Activated naive CD4-positive, alpha-beta T cell treated with anti-CD3 and anti-CD28 coated beads, Interleukin-2, amount 50 U/mL, for 16 hours (primary cell): ENCODE measurements around the gene BRD9.

Experiments used
- DNase-seq: peaks from one replicate; pipeline ENCODE4 v3.0.0-alpha.2; 2020

Gene BRD9

GRCh38 chr5:878125-878524 lies 14.5 kb downstream of the BRD9 start:
- DNase-seq, result peak; percentile 8

DNA sequence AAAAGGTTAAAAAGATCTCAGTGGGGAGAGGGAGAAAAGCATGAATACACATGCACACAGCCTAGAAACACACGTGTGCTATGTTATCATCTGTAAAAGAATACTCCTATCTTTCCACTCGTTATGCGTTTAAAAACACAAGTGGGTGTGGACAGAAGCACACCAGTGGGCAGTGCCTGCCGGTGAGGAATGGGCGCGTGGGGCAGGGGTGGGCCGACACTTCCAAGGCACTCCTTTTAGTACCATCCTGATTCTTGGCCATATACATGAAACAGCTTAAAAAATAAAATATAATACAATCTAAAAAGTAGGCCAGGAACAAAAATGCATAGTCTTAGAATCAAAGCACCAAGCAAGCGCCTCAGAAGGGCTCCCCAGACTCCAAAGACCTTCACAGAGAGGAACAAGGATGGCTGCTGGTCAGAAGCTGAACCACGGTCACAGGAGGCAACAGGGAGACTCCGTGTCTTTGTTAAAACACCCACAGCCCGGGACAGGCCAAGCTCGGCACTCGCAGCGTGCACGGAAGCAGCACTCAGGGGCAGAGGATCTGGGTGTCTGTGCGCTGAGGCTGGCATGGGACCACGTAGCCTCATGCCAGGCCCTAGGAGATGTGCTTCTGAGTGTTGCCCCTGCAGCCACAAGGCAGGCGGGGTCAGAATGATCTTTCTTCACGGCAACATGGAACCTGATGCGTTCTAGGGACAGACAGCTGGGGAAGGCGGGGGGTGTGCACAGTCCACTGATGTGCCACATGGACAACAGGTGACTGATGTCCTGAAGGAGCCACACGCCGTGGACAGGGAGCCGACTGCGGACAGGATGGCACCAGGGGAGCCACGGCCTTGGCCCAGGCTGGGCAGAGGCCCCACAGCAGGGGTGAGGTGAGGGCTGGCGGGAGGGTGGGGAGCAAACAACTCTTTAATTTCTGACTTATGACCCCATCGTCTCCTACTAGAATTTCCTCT lies 15.9 kb downstream of the BRD9 start:
- DNase-seq, result no peak

DNA sequence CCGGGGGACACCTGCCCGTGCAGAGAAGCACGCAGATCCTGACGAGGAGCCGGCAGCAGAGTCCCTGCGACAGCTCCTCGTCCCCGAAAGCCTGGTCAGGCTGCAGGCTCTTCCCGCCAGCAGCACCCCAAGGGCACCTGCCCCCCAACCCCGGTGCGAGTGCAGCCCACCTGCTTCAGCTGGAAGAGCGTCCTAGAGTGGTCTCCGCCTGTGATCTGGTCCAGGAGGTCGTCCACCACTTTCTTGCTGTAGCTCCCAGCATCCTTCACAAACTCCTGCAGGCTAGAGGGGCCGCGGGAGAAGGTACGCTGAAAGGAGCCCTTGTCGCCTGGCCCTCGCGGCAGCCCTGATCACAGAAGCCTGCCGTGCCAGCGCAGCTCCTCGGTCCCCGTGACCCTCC lies 16.7 kb downstream of the BRD9 start:
- DNase-seq, result no peak

- no peak for DNase-seq
Measured at GRCh38 chr5:873328-873727, 19.3 kb downstream of the BRD9 start.

DNA sequence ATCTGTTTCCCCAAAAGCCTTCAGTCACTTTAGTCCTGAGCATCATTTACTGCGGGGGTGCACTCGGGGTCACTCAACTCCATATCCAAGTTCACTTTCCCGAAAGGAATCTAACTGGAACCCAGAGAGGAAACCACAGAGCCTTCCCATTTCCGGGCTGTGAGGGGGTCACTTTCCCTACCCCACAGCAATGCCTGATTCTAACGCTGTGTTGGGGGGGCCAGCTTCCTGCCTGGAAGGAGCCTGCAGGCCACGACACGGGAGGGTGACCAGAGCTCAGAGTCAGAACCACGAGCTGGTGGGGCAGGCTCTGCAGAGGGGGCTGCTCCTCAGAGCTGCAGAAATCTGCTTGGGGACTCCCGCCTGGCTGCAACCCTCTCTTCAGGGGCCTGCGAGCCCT lies 20.3 kb downstream of the BRD9 start:
- no peak for DNase-seq

GRCh38 chr5:871596-872298 lies 20.9 kb downstream of the BRD9 start:
- no peak for DNase-seq

- DNase-seq, result no peak
Measured at GRCh38 chr5:870956-871355, 21.6 kb downstream of the BRD9 start.

GRCh38 chr5:868428-869135 lies 24.0 kb downstream of the BRD9 start:
- no peak for DNase-seq

GRCh38 chr5:867300-867870 lies 25.2 kb downstream of the BRD9 start:
- DNase-seq, result no peak

DNA sequence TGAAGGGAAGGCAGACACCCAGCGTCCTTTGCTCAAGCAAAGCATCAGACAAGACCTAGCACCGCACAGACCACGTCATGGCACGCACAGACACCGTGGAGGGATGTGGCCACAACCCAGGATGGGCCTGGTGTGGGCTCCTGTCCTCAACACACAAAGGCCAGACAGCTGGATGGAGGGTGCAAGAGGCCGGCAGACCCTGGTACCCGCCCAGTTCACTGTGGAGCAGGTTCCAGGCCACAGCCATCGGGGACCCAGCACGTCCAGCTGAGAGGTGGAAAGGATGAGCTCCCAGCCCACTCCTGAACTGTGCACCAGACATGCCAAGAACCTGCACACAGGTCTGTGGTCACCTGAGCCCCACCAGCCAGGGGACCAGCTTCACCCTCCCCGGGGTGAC lies 26.8 kb downstream of the BRD9 start:
- DNase-seq, result no peak

GRCh38 chr5:865168-865521 lies 27.5 kb downstream of the BRD9 start:
- DNase-seq, result no peak

- DNase-seq, result no peak
Measured at GRCh38 chr5:864492-865167, 28.0 kb downstream of the BRD9 start.

DNA sequence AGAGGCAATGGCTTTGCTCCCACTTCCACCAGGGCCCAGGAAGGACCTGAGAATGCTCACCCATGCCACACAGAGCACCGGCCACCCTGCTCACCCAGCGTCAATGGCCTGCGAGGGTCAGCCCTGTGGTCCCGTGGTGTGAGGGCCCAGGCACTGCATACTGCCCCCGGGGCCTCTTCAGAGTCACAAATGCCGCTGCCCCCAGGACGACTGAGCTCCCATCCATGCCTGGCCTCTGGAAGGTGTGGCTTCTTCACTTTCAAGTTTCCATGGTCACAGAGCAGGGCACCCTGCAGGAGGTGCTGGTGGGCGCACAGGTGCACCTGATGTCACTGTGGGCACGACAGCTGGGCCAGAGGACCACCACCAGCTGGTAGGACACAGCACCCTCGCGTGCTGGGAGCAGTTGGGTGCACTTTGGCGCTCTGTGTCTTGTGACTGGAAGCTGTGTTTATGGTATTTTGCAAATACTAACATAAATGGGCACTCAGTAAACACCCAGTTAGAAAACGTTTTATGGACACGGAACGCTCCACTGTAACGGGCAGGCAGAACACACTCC lies 29.3 kb downstream of the BRD9 start:
- DNase-seq, result no peak

DNA sequence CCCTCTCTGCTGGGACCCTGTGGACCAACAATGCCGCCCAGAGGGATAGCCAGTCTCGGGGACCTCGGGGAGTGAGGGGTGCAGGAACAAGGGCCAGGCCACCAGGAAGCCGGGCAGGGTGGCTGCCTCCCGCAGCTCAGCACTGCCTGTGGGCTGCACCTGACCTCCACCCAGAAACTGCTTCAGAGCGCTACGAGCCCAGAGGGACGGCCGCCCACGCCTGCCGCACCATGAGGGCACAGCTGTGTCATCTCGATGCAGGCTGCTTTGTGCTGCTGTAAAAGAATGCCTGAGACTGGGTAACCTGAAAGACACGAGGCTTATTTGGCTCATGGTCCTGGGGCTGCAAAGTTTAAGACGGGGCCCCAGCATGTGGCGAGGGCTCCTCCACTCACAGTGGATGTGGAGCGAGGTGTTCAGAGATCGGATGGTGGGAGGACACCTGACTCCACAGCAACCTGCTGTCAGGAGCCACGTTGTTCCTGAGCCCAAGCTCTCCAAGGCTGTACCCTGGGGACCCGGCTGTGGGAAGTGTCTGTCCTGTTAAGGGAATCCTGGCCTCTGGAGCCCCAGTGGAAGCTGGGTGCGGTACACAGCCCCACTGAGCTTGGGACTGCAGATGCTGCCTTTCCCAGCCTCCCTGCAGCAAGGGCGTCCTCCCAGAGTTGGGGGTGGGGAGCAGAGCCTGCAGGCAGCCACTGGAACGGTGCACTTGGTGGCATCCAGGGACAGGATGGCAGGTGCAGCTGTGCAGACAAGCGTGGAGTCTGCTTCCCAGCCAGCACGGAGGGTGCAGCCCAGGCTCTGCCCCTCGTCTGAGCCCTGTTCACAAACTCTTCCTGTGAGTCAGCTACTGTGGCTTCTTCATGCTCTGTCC lies 30.0 kb downstream of the BRD9 start:
- DNase-seq, result no peak

DNA sequence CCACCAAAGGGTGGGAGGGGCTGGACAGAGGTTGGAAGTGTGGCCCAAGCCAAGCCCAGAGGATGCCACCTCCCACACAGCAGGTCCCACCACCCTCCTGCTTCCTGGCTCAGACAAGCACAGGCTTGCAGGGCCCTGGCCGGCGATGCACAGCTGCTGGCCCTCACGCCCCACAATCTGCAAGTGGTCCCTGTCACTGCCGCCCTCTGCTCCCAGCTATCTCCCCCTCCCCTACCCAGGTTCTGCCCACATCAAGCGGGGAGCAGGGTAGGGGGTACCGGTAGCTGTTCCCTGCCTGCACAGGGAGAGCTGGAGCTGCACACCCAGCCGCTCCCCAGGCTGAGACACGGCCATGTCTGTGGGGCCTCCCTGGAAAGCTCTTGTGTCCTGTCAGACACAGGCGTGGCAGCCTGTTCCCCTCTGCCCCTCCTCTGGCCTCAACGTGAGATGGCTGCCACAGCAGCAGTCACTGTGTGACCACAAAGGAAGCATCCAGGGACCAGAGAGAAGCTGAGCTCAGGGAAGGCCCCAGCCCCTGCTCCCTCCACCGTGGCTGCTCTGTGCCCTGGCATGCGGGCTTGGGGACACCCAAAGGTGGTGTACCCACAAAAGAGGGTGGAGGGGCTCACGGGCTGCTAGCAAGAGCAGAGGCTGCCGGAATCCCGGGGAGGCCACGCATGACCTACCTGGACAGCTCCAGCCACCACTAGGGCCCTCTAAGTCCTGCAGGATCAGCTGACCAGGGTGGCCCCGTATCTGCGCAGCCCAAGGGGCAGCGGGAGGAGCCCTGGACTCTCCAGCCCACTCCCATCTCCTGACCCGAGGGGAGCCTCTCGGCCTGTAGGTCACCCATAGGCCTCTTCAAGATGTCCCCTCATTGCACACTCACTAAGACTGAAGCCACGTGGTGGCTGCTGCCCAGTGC lies 30.9 kb downstream of the BRD9 start:
- DNase-seq, result no peak

DNA sequence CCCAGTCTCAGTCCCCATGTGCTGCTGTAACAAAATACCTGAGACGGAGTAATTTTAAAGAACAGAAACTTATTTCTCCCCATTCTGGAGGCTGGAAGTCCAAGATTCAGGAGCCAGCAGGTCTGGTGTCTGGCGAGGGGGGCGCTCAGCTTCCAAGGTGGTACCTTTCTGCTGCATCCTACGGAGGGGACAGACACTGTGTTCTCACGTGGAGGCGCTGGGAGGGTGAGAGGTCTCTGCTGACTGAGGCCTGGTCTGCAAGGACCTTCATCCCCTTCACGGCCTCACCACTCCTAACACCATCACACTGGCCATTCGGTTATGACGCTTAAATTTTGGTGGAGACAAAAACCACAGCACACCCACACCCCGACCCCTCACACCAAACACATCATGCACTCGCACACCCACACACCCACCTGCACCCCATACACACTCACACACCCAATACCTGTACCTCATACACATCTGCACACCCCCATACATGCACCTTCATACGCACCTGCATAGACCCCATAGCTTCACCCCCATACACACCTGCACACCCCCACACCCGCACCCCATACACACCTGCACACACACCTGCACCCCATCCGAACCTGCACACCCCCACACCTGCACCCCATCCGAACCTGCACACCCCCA lies 32.0 kb downstream of the BRD9 start:
- DNase-seq, result no peak

- DNase-seq, result no peak
Measured at GRCh38 chr5:859798-860296, 32.8 kb downstream of the BRD9 start.

- no peak for DNase-seq
Measured at GRCh38 chr5:859391-859790, 33.2 kb downstream of the BRD9 start.

DNA sequence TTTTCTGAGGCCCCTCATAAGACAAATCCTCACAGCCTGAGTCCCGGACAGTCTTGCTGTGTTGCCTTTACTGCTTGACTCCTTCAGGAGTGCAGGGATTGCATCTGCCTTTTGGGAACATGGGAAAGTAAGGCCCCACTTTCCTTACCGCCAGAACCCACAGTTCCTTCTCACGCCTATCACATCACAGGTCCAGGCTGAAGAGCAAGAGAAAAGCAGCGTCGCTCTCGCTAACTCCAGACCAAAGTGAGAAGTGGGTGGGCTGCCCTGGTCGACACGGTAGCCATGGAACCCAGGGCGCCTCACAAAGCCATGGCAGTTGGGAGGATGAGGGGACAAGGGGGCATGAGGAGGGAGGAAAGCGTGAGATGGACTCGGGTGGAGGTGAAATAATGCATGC lies 33.9 kb downstream of the BRD9 start:
- DNase-seq, result no peak
